Omental fat pad (tissue), 4 donors: Measurements from ENCODE around the gene ATG7. TPM values are rescaled to one million over a fixed set of nuclear protein-coding genes. Genes with fewer than 3 reads are reported as not detected.

ENCODE experiments used
- ATAC-seq: fragments of 150-250 bp; one replicate; pipeline ENCODE4 v1.9.1; 2016; ENCODE audit warnings: mild to moderate bottlenecking, moderate library complexity; ENCODE audit not compliant: low FRiP score
- DNase-seq: peaks from one replicate; pipeline ENCODE4 v3.0.0-alpha.2; 2019; ENCODE audit warnings: low spot score
- CTCF ChIP-seq, 3 donors: fragments of 450-650 bp; IDR thresholded peaks; one replicate each; pipeline ENCODE4 v1.5.1; 2016 to 2017; ENCODE audit warnings: antibody characterized with exemption in 3 of 3, mild to moderate bottlenecking in 3 of 3, moderate library complexity in 2 of 3
- total RNA-seq, 4 donors: library from RNA; depleted of rRNA; stranded (reverse); fragments of >200 nt; gene quantifications; one replicate each; pipeline ENCODE4 v1.1.0, GENCODE V29; 2016

Gene ATG7
- total RNA-seq, 4 donors from 2014 or later, result 62.9 to 96.7 (median 76.2) TPM

GRCh38 chr3:11290743-11291680 lies 18.8 kb downstream of the ATG7 start:
- no peak for TF ChIP-seq CTCF (IDR thresholded peaks at IDR 0.05)
- no peak for DNase-seq
- ATAC-seq, result no peak

- ATAC-seq (no peak), DNase-seq (no peak)
Observed at GRCh38 chr3:11291808-11292207, 19.6 kb downstream of the ATG7 start.

GRCh38 chr3:11297126-11297525 lies 24.9 kb downstream of the ATG7 start:
- no peak for TF ChIP-seq CTCF (IDR thresholded peaks at IDR 0.05)
- no peak for DNase-seq
- ATAC-seq, result no peak

More at GRCh38 chr3:11291808-11292207, 19.6 kb downstream of the ATG7 start:
- no peak for TF ChIP-seq CTCF (IDR thresholded peaks at IDR 0.05)

- no peak for DNase-seq
- TF ChIP-seq CTCF (IDR thresholded peaks at IDR 0.05), result no peak
- ATAC-seq, result no peak
Observed at GRCh38 chr3:11300970-11301369, 28.8 kb downstream of the ATG7 start.

GRCh38 chr3:11302444-11302843 lies 30.2 kb downstream of the ATG7 start:
- ATAC-seq (no peak), DNase-seq (no peak)
- TF ChIP-seq CTCF (IDR thresholded peaks at IDR 0.05), result no peak

- no peak for DNase-seq
- no peak for TF ChIP-seq CTCF (IDR thresholded peaks at IDR 0.05)
- no peak for ATAC-seq
Observed at GRCh38 chr3:11304175-11304574, 32.0 kb downstream of the ATG7 start.

GRCh38 chr3:11305509-11305908 lies 33.3 kb downstream of the ATG7 start:
- no peak for ATAC-seq
- DNase-seq, result no peak
- no peak for TF ChIP-seq CTCF (IDR thresholded peaks at IDR 0.05)
